OCI-M1 (cell line): ENCODE measurements around the gene GAN.
A peak's percentile ranks its signal among the peaks of the same experiment; 100 is the strongest.
"Not testable (repeated sequence)": the region's sequence is repeated elsewhere in the genome, so short reads cannot be mapped to it uniquely, and the experiment has no call there.

Experiments used
- DNase-seq: peaks from one replicate; lab custom pipeline; 2025; lab: John Stamatoyannopoulos, UW

Gene GAN

DNA sequence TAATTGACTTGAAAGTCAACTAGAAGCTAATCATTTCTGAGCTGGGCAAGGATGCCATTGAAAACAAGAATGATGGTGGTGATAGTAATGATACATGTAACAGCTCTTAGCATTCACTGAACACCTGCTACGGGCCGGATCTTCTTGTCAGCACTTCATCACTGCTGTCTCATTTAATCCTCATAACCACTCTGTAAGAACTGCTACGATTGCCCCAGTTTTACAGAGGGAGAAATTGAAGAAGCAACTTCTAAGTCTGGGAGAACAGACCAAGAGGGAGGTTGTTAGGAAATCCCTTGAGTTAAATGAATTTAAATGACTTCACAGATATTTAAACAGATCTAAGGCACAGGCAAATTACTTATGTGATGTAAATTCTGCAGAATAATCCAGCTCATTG lies 7.0 kb upstream of the GAN start:
- no peak for DNase-seq

DNA sequence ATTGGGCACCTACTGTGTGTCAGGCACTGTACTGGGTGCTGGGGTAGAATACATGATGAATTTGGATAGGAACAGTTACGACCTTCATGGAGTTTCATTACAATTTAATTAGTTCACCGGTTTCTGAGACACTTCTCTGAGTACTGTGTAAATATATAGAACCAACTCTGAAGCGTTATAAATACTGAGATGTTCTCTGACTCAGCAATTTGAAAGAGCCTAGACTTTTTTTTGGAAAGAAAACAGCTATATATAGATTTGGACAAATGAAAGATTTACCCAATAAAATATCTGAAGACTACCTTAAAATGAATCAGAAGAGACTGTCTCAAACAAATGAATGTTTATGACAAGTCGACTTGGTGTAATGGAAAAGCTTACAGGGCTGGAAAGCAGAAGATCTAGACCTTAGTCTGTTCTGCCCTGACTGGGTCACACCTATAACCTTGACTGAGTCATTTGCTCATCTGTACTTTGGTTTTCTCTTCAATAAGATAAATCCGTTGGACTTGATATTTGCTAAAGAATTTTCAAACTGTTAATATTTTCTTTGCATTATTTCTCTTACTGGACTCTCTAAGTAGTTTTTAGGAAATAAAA lies 4.6 kb upstream of the GAN start:
- no peak for DNase-seq

DNA sequence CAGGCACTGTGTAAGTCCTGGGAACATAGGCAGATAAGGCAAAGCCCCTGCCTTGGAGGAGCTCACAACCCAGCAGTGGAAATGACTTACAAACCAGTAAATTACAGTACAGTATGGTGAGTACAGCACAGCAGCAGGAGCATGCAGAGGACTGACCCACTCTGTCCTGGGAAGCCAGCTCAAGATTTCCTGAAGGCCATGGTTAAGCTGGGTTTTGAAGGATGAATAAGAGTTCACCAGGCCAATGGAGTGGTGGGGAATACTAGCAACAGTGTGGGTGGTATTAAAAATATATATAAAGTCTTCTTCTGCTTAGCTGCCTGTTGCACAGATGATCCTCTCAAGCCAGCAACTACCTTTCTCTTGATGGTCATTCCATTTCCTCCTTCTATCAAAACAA lies 3.0 kb upstream of the GAN start:
- DNase-seq, result no peak

DNA sequence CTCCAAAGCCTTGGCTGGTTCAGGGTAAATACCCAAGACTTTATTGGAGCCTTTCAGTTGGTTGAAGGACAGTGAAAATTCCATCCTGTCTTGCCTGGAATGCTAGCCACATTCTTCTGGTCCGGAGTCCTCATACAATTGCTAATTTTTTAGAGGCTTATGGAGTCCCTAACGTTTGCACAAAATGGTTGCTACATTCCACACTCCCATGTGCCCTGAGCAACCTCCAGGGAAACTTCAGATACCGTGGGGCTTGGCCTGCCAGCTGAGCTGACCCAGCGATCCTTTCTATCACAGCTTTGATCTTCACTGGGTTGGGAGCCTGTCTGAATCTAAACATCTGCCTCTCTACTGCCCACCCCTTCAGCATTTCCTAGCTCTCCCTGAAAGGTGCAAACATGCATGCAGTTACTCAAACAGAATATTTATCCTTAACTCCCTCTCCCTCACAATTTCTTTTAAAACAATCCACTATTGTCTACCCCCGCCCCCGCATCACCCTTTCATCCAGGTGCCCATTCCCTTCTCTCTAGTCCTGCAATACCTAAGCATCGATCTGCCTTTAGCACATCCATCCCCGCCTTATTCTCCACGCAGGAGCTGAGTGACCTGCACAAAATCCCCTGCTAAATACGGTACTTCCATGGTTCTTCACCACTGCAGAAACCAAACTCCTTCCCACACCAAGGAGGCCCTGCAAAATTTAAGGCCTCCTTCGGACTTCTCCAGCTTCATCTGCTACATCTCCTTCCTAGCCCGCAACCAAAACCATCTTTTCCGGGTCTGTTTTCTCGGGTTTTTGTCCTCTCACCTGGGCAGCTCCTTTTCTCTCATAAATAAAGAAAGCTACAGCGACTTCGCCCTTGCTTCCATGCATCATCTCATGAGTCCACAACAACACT lies 810 bp upstream of the GAN start:
- DNase-seq, result peak; percentile 27

DNA sequence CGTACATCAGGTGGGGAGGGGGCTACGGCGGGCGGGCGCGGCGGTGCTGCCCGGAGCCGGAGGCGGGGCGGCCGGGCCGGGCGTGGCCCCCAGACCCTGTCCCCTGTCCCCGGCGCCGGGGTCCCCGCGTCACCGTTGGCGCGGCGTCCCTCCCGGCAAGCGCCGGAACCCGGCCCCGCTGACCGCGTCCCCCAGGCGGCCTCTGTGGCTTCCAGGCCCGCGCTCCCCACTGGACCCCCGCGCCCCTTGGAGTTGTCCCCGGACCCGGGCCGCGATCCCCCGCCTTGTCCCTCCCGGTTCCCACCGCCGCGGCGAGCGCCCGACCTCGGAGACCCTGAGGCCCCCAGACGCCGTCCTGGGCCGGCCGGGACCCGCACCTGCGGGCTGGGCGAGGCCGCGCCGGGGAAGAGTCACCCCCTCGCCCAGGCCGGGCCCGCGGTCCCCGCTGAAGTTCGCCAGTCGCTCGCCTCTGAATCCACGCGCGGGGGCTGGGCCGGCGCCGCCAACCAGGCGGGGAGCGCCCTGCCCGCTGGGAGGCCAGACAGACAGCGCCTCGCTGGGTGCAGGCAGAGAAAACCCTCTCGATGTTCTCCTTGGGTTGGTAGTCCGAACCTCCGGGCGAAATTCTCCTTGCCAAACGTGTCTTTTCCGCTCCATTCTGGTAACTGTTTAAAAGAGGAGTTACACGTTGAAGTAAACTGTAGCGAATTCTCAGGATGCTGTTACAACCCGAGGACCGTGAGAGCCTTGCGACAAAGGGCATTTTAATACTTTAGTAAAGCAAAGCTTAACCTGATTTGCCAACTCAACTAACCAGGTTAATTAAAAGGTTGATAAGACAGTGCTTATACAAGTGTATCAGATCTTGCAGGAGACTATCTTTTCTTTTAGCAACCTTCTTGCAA lies 761 bp downstream of the GAN start:
- DNase-seq, result peak; percentile 59

DNA sequence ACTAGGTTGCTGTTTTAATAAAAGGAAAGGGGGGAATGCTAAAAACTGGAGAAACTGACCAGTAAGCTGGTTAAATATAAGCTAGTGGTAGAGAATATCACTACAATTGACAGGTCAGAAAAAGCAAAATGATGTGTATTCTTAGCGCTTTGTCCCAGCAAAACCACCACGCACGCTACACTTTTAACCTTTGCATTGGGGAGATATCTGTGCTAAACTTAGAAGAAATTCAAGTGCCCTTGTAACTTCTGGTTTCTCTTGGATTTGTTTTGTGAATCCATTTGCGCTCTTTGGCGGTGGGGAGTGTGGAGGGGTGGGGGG lies 1.4 kb downstream of the GAN start:
- no peak for DNase-seq

DNA sequence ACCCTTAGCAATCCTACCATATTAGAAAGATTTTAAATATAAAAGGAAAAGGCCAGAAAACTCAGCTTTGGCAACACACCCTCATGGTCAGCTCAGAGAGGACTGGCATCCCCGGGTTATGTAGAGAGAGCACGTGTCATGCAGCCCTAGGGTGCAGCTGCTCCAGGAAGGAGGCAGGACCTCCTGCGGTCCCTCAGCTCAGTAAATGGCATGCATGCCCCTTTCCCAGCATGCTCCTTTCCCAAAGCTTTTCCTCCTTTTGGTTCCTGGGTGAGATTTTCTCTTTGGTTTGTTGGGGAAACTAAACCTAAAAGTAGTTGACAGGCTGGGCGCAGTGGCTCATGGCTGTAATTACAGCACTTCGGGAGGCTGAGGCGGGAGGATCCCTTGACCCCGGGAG lies 3.9 kb downstream of the GAN start:
- DNase-seq, result no peak

DNA sequence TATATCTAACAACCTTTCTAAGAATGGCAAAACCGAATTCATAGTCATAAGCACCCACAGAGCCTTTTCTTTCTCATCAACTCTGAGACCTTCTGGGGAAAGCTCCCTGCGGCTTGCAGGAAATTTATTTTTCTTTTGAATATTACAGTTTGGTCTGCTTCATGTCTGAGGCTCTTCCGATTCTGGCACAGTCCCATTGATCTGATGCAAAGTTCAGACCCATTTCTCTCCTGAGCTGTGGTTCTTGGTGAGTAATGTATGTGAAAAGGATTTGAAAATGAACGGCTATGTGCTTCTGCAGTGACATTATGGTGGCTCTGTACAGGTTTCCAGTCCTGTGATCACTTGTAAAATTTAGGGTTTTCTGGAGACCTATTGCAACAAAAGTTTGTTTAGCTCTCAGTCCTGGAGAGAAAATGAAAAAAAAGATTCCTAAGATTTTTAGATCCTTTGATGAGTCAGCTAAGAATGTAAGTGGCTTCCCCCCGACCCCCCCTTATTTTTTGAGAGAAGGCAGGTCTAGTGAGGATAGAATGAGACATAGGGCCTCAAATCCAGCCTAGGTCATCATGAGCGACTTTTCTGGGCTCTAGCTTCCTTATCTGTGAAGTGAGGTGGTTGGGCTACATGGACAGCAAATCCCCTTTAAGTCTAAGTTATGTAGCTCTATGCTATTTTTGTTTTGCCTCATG lies 4.6 kb downstream of the GAN start:
- DNase-seq, result peak; percentile 35

DNA sequence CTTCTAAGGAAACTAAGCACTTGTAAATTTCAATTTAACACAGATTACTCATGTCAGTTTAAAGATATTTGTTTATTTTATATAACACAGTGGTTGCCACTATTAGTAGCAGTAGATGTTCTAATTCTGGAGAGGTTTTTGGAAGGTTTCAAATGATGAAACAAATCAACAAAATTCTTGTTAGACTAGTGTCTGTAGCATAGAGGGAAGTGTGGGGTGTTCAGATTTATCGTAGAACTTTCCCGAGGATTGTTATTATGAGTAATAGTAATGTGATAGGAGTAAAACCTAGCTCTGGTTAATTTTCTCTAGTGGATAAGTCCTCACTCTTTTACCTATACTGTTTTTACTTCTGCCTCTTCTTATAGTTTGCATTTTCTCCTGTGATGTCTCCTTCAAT lies 6.3 kb downstream of the GAN start:
- DNase-seq, result no peak

DNA sequence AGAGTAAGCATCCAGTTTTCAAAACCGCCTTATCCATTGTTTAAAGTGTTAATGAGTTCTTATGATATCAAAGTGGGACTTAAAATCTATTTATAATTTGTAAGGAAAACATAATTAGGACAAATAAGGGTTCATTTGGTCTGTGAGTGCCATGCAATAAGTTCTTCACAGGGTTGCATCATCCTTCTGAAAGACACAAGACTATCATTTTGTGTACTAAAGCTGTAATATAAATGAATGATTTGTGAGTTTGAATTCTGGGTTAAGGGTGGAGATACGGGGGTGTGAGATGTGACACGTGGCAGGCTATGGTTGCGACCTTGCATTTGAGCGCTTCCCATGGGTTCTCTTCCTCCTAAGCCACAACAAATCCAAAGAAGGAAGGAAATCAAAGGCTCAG lies 6.8 kb downstream of the GAN start:
- peak; percentile 14 for DNase-seq

DNA sequence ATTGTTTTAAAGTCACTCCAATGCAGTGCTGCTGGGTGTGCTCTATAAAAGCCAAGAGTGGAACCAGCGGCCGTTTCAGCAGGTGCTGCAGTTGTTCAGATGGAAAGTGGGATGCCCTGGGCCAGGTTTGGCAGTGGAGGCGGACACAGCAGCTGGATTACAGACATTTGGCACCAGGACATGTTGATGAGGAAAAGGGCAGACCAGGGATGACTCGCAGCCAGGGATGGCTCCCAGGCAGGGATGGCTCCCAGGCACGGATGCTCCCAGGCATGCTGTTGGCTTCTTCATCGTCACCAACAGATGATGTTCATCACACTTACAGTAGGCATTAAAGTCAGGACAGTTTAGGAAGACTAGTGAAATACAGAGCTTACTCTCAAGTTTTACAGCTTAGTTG lies 10.0 kb downstream of the GAN start:
- DNase-seq, result no peak

DNA sequence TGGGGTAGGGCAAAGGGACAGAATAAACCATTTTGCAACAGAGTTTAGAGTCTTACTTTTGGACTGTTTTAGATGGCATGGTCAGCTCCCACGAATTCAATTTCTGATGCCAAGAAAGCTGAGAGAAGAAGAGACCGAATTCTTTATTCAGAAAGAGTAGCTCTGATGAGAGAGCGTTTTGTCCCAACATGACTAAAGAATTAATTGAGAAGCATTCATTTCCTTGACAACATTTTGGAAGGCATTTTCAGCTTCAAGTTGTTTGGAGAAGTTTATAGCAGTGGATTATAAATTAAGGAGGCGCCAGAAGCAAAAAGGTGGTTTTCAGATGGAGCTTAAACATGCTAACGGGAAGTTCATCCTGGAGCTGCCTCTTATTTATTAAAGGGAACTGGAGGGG lies 12.2 kb downstream of the GAN start:
- DNase-seq, result no peak

DNA sequence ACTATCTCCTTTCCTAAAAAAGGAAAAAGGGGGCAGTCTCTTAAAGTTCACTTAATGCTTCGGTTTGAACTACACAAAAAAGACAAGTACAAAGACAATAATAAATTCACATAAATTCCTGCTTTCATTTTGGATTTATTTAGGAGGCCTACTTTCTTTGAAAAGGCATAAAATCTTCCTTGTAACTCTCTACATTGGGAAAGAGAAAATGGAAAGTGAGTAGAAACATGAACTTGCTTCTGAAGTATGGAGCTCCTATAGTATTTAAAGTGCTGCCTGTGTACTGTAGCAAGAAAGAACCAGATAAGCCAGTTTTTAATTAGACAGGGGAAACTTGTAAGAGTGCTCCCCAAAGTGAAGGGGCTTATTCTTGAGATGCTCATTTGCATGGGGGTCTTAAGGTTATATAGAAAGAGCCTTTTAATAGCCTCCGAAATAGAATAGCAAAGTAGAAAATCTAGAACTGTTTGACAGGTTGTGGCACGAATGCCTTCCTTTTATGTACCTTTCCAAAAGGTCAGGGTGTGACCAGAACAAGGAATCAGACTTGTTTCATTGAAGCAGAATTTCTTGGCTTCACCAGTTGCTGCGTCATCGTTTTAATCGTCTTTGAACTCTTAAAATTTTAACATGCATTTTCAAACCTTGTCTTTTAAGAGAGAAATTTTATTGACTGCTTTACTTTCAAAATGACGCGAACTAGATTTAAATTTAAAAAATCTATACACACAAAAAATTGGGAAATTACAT lies 12.9 kb downstream of the GAN start:
- DNase-seq, result no peak

DNA sequence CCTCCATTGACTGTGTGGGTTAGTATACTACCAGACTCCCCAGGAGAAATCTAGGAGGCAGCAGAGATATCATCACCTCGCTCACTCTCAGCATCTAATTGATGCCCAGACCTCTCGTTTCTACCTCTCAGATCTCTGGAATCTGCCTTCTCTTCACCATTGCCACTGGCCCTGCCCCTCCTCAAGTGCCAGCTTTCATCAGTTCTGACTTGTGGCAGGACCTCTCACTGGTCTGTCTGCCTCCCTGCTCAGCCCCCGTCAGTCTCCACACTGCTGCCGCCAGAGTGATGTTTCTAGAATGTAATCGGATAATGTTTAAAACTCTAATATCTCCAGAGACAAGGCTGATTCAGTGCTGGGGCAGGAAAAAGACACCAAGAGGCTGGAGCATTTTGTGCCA lies 15.2 kb downstream of the GAN start:
- no peak for DNase-seq

DNA sequence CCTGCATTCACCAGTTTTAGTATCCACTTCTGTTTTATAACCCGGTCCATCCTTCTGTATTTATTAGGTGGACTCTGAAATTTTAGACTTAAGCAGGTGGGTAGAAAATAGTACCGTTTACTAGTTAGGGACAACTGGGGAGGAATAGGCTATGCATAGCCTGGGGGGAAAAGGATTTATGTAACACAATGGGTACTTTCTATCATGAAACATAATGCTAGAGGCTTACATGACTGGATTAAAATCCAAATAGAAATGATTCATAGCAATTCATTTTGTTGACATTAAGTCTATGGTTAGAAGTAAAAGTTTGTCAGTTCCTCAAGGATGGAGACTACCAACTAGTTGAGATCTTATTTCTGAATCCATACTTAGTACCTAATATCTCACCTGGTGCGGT lies 18.6 kb downstream of the GAN start:
- no peak for DNase-seq

DNA sequence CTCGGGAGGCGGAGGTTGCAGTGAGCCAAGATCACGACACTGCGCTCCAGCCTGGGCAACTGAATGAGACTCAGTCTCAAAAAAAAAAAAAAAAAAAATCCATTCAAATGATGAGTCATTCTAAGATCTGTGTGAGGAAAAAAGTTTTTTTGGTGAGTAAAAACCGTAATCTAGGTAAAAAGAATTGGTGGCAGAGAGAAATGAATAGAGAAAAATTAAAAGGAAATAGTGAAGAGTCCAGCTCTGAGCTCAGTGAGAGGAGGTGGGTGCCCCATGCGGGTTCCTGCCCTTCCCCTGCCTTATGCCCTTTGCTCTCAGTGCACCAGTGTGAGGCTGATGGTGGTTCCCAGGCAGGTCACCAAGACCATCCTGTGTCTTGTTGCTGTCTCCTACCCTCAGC lies 20.9 kb downstream of the GAN start:
- no peak for DNase-seq

DNA sequence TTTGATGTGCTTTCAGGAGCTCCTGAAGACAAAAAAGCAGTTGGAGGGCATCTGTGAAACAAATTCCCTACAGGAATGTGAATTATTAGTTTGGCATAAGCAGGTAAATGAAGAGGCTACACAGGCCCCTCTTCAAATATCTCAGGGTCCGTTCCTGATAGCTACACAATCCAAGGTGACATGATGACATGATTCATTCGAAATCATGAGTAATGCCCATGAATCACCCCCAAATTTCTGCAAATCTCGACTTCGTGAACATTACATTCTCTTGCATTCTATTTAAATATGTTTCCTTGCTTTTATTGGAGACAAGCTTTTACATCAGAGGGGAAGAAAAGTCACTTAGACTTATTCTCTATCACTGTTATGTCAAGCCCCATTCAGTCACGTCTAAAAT lies 22.3 kb downstream of the GAN start:
- DNase-seq, result no peak

DNA sequence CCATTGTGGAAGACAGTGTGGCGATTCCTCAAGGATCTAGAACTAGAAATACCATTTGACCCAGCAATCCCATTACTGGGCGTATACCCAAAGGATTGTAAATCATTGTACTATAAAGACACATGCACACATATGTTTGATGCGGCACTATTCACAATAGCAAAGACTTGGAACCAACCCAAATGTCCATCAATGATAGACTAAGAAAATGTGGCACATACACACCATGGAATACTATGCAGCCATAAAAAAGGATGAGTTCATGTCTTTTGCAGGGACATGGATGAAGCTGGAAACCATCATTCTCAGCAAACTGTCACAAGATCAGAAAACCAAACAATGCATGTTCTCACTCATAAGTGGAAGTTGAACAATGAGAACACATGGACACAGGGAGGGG lies 30.4 kb downstream of the GAN start:
- not testable (repeated sequence) for DNase-seq

DNA sequence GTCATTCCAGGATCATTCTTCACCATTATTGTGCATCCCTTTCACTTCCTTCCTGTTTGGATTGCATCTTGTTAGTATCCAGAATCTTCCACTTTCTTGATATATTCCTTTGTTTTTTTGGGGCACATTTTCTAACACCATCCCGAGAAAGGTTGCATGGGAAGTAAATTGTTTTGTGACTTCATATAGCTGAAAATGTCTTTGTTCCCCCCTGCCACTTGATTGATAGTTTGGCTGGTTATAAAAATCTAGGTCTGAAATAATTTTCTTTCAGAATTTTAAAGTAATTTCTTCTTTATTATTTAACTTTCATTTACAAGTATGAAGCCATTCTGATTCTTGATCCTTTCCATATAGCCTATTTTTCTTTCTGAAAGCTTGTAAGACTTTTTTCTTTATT lies 32.7 kb downstream of the GAN start:
- DNase-seq, result no peak

DNA sequence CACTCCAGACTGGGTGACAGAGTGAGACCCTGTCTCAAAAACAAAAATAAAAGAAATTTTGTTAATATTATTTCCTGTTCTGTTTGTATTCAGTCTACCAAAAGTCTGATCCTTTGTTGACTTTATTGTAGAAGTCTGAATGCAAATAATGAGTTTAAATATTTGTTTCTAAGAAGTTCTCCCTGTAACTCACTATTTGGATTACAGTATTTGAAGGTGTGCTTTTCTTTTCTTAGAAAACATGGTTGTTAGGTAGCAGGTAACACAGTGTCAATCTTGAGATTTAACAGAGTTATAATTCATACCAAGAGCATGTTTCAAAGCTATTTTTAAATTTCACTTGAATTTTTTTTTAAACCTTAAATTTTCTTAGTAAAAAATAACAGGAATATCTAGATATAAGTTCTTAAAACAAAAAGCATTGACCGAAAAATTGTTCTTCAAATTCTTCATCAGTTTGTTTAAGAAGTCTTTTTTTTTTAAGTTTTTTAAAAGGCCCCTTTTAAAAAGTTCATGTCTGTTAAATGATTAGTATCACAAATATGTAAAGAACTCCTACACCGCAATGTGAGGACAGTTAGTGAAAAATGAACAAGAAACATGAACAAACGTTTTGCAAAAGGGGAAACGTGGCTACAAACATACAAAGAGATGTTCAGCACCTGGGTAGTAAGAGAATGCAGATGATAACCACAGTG lies 35.0 kb downstream of the GAN start:
- no peak for DNase-seq

DNA sequence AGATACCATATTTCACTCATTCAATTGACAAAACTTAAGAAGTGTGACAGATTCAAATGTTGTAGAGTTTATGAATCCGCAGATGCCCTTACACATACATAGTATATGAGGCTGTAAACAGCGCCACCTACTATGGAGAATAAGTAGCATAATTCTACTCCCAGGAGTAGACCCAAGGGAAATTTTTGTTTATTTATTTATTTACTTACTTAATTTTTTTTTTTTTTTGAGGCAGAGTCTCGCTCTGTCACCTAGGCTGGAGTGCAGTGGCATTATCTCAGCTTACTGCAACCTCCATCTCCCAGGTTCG lies 35.5 kb downstream of the GAN start:
- no peak for DNase-seq
